ENCODE data around the gene IFITM10.

GRCh38 chr11:1728931-1729691 lies 21.3 kb downstream of the IFITM10 start:
- TF ChIP-seq CTCF (IDR thresholded peaks at IDR 0.05), result no peak
- no peak for TF ChIP-seq POLR2A (IDR thresholded peaks at IDR 0.05)

Data from heart left ventricle (tissue), 13 donors.